Mesenchymal stem cell (in vitro differentiated cells and primary cell): Measurements from ENCODE around the gene SUGCT.

Experiments used
- DNase-seq: peaks from one replicate; pipeline ENCODE4 v3.0.0-alpha.2; 2013
- H2AFZ ChIP-seq: one replicate; pipeline ENCODE4 v1.6.1; 2013; ENCODE audit warnings: low read depth, mild to moderate bottlenecking, control low read depth, inconsistent platforms, low read length, moderate library complexity
- H2AK5ac ChIP-seq: 2 replicates; pipeline ENCODE4 v1.6.1; 2013; ENCODE audit warnings: low read length, moderate library complexity, mild to moderate bottlenecking, inconsistent platforms; ENCODE audit not compliant: severe bottlenecking
- H2BK120ac ChIP-seq: one replicate; pipeline ENCODE4 v1.6.1; 2013; ENCODE audit warnings: low read depth, mild to moderate bottlenecking, inconsistent platforms, low read length, moderate library complexity
- H2BK12ac ChIP-seq, 2 experiments: one replicate each; pipeline ENCODE4 v1.6.1; 2013; ENCODE audit warnings: inconsistent platforms in 2 of 2, low read length in 2 of 2, mild to moderate bottlenecking in 2 of 2, moderate library complexity in 2 of 2, control low read depth in 1 of 2
- H2BK15ac ChIP-seq: one replicate; pipeline ENCODE4 v1.6.1; 2013; ENCODE audit warnings: mild to moderate bottlenecking, low read depth, inconsistent platforms; ENCODE audit not compliant: poor library complexity, severe bottlenecking
- H2BK5ac ChIP-seq: 2 replicates; pipeline ENCODE4 v1.6.1; 2013; ENCODE audit warnings: low read depth, mild to moderate bottlenecking, low read length, control low read depth, inconsistent platforms; ENCODE audit not compliant: poor library complexity, severe bottlenecking
- H3K14ac ChIP-seq, 2 experiments: one replicate each; pipeline ENCODE4 v1.6.1; 2013; ENCODE audit warnings: inconsistent platforms in 2 of 2, low read length in 2 of 2, control low read depth in 1 of 2, mild to moderate bottlenecking in 1 of 2, moderate library complexity in 1 of 2
- H3K18ac ChIP-seq, 2 experiments: one replicate each; pipeline ENCODE4 v1.6.1; 2013; ENCODE audit warnings: inconsistent platforms in 2 of 2, low read length in 2 of 2, control low read depth in 1 of 2, low read depth in 1 of 2, mild to moderate bottlenecking in 1 of 2
- H3K23ac ChIP-seq, 2 experiments: one replicate each; pipeline ENCODE4 v1.6.1; 2013; ENCODE audit warnings: inconsistent platforms in 2 of 2, low read length in 2 of 2, mild to moderate bottlenecking in 2 of 2, moderate library complexity in 2 of 2, control low read depth in 1 of 2
- H3K27ac ChIP-seq: 2 replicates; pipeline ENCODE4 v1.5.1; 2013; ENCODE audit warnings: mild to moderate bottlenecking, moderate library complexity, low read length, control low read depth, inconsistent platforms; ENCODE audit not compliant: poor library complexity, severe bottlenecking
- H3K27me3 ChIP-seq, 2 experiments: 2 replicates each; pipeline versions ENCODE4 v1.6.1 to v1.7.0; 2013; ENCODE audit warnings: low read length in 2 of 2, mild to moderate bottlenecking in 2 of 2, moderate library complexity in 2 of 2, control low read depth in 1 of 2, inconsistent platforms in 1 of 2; ENCODE audit not compliant: control insufficient read depth in 1 of 2, insufficient read depth in 1 of 2
- H3K36me3 ChIP-seq, 2 experiments: 2 replicates each; pipeline versions ENCODE4 v1.6.1 to v1.7.0; 2013; ENCODE audit warnings: low read length in 2 of 2, control low read depth in 1 of 2, inconsistent platforms in 1 of 2, low read depth in 1 of 2, mild to moderate bottlenecking in 1 of 2; ENCODE audit not compliant: insufficient read depth in 2 of 2, control insufficient read depth in 1 of 2
- H3K4ac ChIP-seq, 2 experiments: one replicate each; pipeline ENCODE4 v1.6.1; 2013; ENCODE audit warnings: inconsistent platforms in 2 of 2, low read length in 2 of 2, mild to moderate bottlenecking in 2 of 2, moderate library complexity in 2 of 2, control low read depth in 1 of 2, low read depth in 1 of 2
- H3K4me1 ChIP-seq: 2 replicates; pipeline ENCODE4 v1.6.1; 2013; ENCODE audit warnings: low read depth, low read length, control low read depth; ENCODE audit not compliant: control insufficient read depth, insufficient read depth
- H3K4me2 ChIP-seq: 2 replicates; pipeline ENCODE4 v1.6.1; 2013; ENCODE audit warnings: low read length, mild to moderate bottlenecking, inconsistent platforms; ENCODE audit not compliant: poor library complexity, severe bottlenecking
- H3K4me3 ChIP-seq, 2 experiments: 2 replicates each; pipeline versions ENCODE4 v1.5.1 to v1.7.0; 2013; ENCODE audit warnings: low read length in 2 of 2, mild to moderate bottlenecking in 2 of 2, control low read depth in 1 of 2, low read depth in 1 of 2; ENCODE audit not compliant: insufficient read depth in 1 of 2
- H3K79me1 ChIP-seq: replicated peaks from 2 replicates; pipeline ENCODE4 v1.6.1; 2013; ENCODE audit warnings: mild to moderate bottlenecking, control low read depth, low read length, inconsistent platforms; ENCODE audit not compliant: poor library complexity, severe bottlenecking
- H3K9ac ChIP-seq: 2 replicates; pipeline ENCODE4 v1.7.0; 2013; ENCODE audit warnings: mild to moderate bottlenecking, low read length, moderate library complexity
- H3K9me3 ChIP-seq: 2 replicates; pipeline ENCODE4 v1.7.0; 2013; ENCODE audit warnings: mild to moderate bottlenecking, low read length; ENCODE audit not compliant: control insufficient read depth
- H4K8ac ChIP-seq: one replicate; pipeline ENCODE4 v1.6.1; 2013; ENCODE audit warnings: inconsistent platforms, mild to moderate bottlenecking, low read length, moderate library complexity
- H4K91ac ChIP-seq: one replicate; pipeline ENCODE4 v1.6.1; 2013; ENCODE audit warnings: mild to moderate bottlenecking, low read length, inconsistent platforms
- WGBS: methylation state at CpG from one replicate; pipeline ENCODE4 v1.1.7; 2013; ENCODE audit warnings: mixed read lengths; 5-methylcytosine and 5-hydroxymethylcytosine counted together

Gene SUGCT

DNA sequence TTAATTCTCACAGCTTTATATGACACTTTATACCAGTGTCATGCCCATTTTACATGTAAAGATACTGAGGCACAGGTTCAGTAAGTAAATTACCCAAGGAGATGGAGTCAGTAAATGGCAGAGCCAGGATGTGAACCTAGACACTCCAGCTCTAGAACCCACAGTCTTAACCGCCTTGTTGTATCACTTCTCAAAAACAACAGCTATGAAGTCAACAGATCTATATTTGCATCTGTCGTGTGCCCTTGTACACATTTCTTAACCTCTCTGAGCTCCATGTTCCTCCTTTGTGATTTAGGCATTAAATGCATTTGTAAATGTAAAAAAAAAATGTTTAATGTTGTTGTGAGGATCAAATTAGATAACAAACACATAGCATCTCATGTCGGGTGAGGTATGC is 716.2 kb downstream of the SUGCT start:
- Histone ChIP-seq H3K23ac (no peak overlapping the region), H2AFZ (no peak overlapping the region), H4K8ac (no peak overlapping the region), H3K9me3 (no peaks in the 10 kb centered on the region), H3K79me1 (no peaks in the 10 kb centered on the region), H2AK5ac (no peak overlapping the region), H2BK15ac (no peak overlapping the region), H3K4me2 (no peak overlapping the region), H2BK12ac (no peak overlapping the region), H3K4me3 (no peak overlapping the region), H3K14ac (no peak overlapping the region), H3K27ac (no peak overlapping the region), H3K9ac (no peak overlapping the region), H3K18ac (no peak overlapping the region), H2BK120ac (no peak overlapping the region), H3K36me3 (no peaks in the 10 kb centered on the region), H3K4me1 (no peaks in the 10 kb centered on the region), H4K91ac (no peak overlapping the region), H2BK5ac (no peak overlapping the region), H3K27me3 (no peaks in the 10 kb centered on the region), H3K4ac (no peak overlapping the region)
- DNase-seq = no peak
- WGBS = 96% methylated on average over 2 of the region's 3 CpGs

DNA sequence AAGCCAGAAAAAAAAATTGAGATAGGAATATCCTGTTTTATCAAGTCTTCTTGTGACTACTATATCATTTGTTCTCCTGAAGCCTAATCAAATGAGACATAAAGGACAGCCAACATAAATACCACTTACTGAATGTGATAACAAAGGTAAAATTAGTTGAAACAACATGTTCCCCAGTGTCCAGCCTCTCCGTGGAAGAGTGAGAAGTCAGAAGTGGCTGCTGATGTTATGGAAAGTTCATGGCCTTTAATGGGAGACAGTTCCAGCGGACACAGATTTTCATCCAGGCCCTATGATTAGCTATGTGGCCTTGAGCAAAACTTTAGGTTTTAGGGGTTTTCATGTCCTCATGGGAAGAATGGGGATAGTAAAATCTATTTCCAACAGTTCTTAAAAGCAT is 724.3 kb downstream of the SUGCT start:
- Histone ChIP-seq H2BK15ac (no peak overlapping the region), H4K8ac (no peak overlapping the region), H3K4me3 (no peak overlapping the region), H2BK12ac (no peak overlapping the region), H3K27ac (no peak overlapping the region), H4K91ac (no peak overlapping the region), H3K4ac (no peak overlapping the region), H2AFZ (no peak overlapping the region), H3K79me1 (no peaks in the 10 kb centered on the region), H3K4me1 (peaks cover 2% of the 10 kb centered on the region), H3K9me3 (no peaks in the 10 kb centered on the region), H3K14ac (no peak overlapping the region), H3K18ac (no peak overlapping the region), H3K23ac (no peak overlapping the region), H3K36me3 (no peaks in the 10 kb centered on the region), H3K27me3 (no peaks in the 10 kb centered on the region), H2AK5ac (no peak overlapping the region), H2BK5ac (no peak overlapping the region), H3K9ac (no peak overlapping the region), H2BK120ac (no peak overlapping the region), H3K4me2 (no peak overlapping the region)
- DNase-seq = no peak
- 89% methylated on average over 2 of the region's 2 CpGs for WGBS

DNA sequence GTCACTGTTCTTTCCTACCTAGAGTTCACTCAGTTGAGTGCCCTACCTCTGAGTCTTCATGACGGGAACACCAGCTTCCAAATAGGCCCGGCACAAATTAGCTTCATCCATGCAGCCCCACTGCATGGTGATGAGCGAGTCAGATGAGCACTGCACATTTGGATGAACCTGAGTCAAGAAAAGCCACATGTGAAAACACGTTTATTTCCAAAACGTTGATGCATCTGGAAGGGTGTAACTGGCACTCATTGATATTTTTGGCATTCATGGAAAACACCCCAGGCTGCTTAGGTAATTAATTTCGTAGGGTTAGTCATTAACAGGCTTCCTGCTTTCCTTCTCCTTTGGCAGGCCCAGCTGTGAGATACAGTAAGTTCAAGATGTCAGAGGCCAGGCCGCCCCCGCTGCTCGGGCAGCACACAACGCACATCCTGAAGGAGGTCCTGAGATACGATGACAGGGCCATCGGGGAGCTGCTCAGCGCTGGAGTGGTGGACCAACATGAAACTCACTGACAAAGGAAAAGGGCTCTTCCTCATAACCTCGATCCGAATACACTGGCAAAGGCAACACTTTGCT is 725.2 kb downstream of the SUGCT start:
- H2BK15ac ChIP-seq = no peak overlapping the region
- H3K23ac ChIP-seq = no peak overlapping the region
- H3K27me3 ChIP-seq = no peaks in the 10 kb centered on the region
- no peak overlapping the region for H3K4me2 ChIP-seq
- no peak overlapping the region for H3K4me3 ChIP-seq
- H2AK5ac ChIP-seq = no peak overlapping the region
- 92% methylated on average over 15 of the region's 15 CpGs for WGBS
- H2BK5ac ChIP-seq = no peak overlapping the region
- no peak overlapping the region for H3K9ac ChIP-seq
- no peak overlapping the region for H2BK12ac ChIP-seq
- no peaks in the 10 kb centered on the region for H3K9me3 ChIP-seq
- peaks cover 2% of the 10 kb centered on the region for H3K4me1 ChIP-seq
- no peak overlapping the region for H3K4ac ChIP-seq
- no peak overlapping the region for H2BK120ac ChIP-seq
- H3K79me1 ChIP-seq = no peaks in the 10 kb centered on the region
- DNase-seq = no peak
- no peak overlapping the region for H4K91ac ChIP-seq
- no peak overlapping the region for H3K27ac ChIP-seq
- H2AFZ ChIP-seq = no peak overlapping the region
- no peaks in the 10 kb centered on the region for H3K36me3 ChIP-seq
- no peak overlapping the region for H3K14ac ChIP-seq
- H3K18ac ChIP-seq = no peak overlapping the region
- no peak overlapping the region for H4K8ac ChIP-seq

DNA sequence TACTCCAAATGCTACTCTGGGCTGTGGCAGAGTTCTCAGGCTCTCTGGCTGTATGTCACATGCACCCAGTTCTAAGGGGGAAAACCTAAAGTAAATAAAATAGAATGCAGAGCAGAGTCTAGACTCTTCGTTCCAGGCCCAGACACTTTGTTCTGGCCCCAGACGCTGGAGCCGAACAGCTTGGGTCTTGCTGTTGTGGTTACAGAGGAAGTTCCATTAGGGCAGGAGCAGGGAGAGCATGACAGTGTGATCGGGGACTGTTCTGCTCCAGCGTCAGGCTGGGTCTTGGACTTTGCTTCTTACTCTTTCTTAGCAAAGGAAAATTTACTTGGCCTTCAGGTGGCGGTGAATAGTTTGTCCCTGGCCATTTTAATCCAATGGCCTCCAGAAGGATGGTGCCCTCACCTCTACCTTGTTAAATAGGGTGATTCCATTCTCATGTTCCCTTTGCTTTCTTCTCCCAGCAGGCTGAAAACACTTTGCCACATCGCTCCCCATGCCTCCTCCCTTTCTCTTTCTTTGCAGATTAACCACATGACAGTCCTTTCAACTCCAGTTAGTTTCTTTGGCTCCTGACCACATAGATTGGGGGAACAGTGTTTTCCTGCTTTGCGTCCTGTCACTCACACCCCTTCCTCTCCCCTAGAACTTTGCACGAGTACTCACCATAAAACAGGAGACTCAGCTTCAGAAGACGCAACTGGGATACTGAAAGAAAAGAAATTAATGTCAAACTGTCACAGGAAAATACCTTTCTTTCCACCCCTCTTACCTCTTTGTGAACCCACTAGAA is 730.8 kb downstream of the SUGCT start:
- Histone ChIP-seq H3K18ac (no peak overlapping the region), H4K8ac (no peak overlapping the region), H2BK120ac (no peak overlapping the region), H3K4me1 (no peaks in the 10 kb centered on the region), H3K27me3 (no peaks in the 10 kb centered on the region), H3K4me3 (no peak overlapping the region), H3K14ac (no peak overlapping the region), H2BK5ac (no peak overlapping the region), H3K9ac (no peak overlapping the region), H4K91ac (no peak overlapping the region), H3K4ac (no peak overlapping the region), H2BK15ac (no peak overlapping the region), H3K27ac (no peak overlapping the region), H3K9me3 (peaks cover 5% of the 10 kb centered on the region), H3K23ac (no peak overlapping the region), H2AK5ac (peak overlapping the region; percentile 19), H3K79me1 (no peaks in the 10 kb centered on the region), H2AFZ (no peak overlapping the region), H3K4me2 (no peak overlapping the region), H2BK12ac (no peak overlapping the region), H3K36me3 (no peaks in the 10 kb centered on the region)
- DNase-seq = no peak
- WGBS = 95% methylated on average over 10 of the region's 10 CpGs
